ENCODE results near the gene LTBP2. TPM values are rescaled to one million over a fixed set of nuclear protein-coding genes. Genes with fewer than 3 reads are reported as not detected.

The LTBP2 gene
- total and polyA plus RNA-seq, 2 of the 13 experiments (the other 11 are each of a cell fraction or from before 2014, with no cell fraction given), result 0.20 to 0.41 TPM

DNA sequence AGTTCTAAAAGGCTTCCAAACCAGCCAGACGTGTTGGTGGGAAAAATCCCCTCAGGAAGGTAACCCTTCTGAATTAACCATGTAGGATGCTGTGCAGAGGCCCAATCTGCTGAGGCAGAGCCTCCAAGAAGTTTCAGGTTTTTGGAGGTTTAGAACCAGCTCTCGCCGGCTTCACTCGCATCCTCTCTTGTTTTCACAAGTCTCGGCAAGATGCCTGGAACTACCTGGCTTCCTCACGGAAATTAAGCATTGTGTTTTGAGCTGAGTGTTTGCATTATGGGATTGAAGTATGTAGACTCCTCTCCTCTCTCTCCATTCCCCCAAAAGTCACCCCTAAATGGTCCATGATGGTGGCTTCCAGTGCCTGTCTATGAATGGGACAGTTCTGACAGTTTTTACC is 20.6 kb downstream of the LTBP2 start:
- 49% methylated on average over 6 of the region's 6 CpGs for WGBS (ENCODE audit: low lambda C conversion rate)
- 0 out of 5 replicates have a peak, but pooled peaks cover 1 to 2% of the 10 kb centered on the region in 2 experiments for H3K27me3 ChIP-seq (ENCODE audit: control insufficient read depth in 1 of 2, insufficient read depth in 2 of 2, low read length in 2 of 2)
- no peaks in the 10 kb centered on the region for H3K9me3 ChIP-seq (ENCODE audit: low read length)
- no peaks in the 10 kb centered on the region for H4K20me1 ChIP-seq (ENCODE audit: insufficient read depth, low read length)
- peaks cover 43% of the 10 kb centered on the region for H3K4me1 ChIP-seq (ENCODE audit: insufficient read depth, low read length)
- H3K79me2 ChIP-seq (ENCODE audit: insufficient read depth, low read length), result no peaks in the 10 kb centered on the region
- ChIA-PET POLR2A (no interaction called here), CTCF (ENCODE audit: low intra/inter-chr PET ratio, low total read pairs) (no interaction called here)
- H3K36me3 ChIP-seq (replicated peaks in 1 of 2; ENCODE audit: control insufficient read depth in 1 of 2, insufficient read depth in 2 of 2, low read length in 2 of 2), result no peaks in the 10 kb centered on the region
- intact Hi-C loops (cut with micrococcal nuclease; ENCODE audit: unreplicated experiment), result no loop called here
- FAIRE-seq (no peak), ATAC-seq (no peak), DNase-seq (ENCODE audit: low spot score) (no peak)
- TF ChIP-seq, protein P1, sequence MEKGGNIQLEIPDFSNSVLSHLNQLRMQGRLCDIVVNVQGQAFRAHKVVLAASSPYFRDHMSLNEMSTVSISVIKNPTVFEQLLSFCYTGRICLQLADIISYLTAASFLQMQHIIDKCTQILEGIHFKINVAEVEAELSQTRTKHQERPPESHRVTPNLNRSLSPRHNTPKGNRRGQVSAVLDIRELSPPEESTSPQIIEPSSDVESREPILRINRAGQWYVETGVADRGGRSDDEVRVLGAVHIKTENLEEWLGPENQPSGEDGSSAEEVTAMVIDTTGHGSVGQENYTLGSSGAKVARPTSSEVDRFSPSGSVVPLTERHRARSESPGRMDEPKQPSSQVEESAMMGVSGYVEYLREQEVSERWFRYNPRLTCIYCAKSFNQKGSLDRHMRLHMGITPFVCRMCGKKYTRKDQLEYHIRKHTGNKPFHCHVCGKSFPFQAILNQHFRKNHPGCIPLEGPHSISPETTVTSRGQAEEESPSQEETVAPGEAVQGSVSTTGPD (CRISPR knock-in tag; IDR thresholded peaks at IDR 0.05), result no peak
- TF ChIP-seq PAWR (CRISPR knock-in tag; IDR thresholded peaks at IDR 0.05; ENCODE audit: borderline replicate concordance) (no peak), ZNF792 (CRISPR knock-in tag; IDR thresholded peaks at IDR 0.05) (no peak), BCLAF1 (IDR thresholded peaks at IDR 0.05) (no peak), FOXO1 (CRISPR knock-in tag; IDR thresholded peaks at IDR 0.05) (no peak)
- H3K4me2 ChIP-seq (ENCODE audit: low read depth, low read length), result no peak overlapping the region
- BruUV-seq (replicated peaks), result no TSS peak
- no peak overlapping the region for H3K9ac ChIP-seq (ENCODE audit: insufficient read depth, low read depth, low read length)
- no peak overlapping the region for H3K4me3 ChIP-seq (replicated peaks in 1 of 3; ENCODE audit: insufficient read depth in 1 of 3, low read depth in 2 of 3, low read length in 3 of 3)
- in situ Hi-C loops (cut with HindIII; ENCODE audit: extremely low pct_ligation_motif_present, low pct_unique_long_range_greater_than_20kb), result no loop called here
- H3K27ac ChIP-seq (ENCODE audit: extremely low read length, insufficient read depth, low read length), result no peak overlapping the region
- no peak overlapping the region for H2AFZ ChIP-seq (ENCODE audit: low read length)

Measured in HepG2 (cell line).